NT2/D1 (cell line): ENCODE results near the gene BTBD1.

ENCODE experiments used
- DNase-seq: peaks from one replicate; pipeline ENCODE4 v3.0.0-alpha.2; 2011; ENCODE audit warnings: low read depth, low spot score
- H3K27me3 ChIP-seq: 2 replicates; pipeline ENCODE4 v1.6.0; 2011; ENCODE audit warnings: mild to moderate bottlenecking; ENCODE audit not compliant: insufficient read length, insufficient read depth
- H3K36me3 ChIP-seq: 2 replicates; pipeline ENCODE4 v1.6.1; 2011; ENCODE audit warnings: mild to moderate bottlenecking, low read length, mixed read lengths; ENCODE audit not compliant: insufficient read depth, insufficient read length
- H3K4me1 ChIP-seq: 2 replicates; pipeline ENCODE4 v1.5.1; 2011; ENCODE audit not compliant: insufficient read depth, insufficient read length
- H3K4me3 ChIP-seq: 2 replicates; pipeline ENCODE4 v1.5.1; 2011; ENCODE audit warnings: low read depth; ENCODE audit not compliant: insufficient read length
- H3K9ac ChIP-seq: 2 replicates; pipeline ENCODE4 v1.6.0; 2011; ENCODE audit warnings: low read depth; ENCODE audit not compliant: insufficient read length
- H3K9me3 ChIP-seq: 2 replicates; pipeline ENCODE4 v1.5.1; 2011; ENCODE audit warnings: mild to moderate bottlenecking, low read length; ENCODE audit not compliant: insufficient read depth
- SUZ12 ChIP-seq: IDR thresholded peaks from 2 replicates; pipeline ENCODE4 v1.6.1; 2011; ENCODE audit not compliant: insufficient read length, insufficient read depth; ENCODE audit errors: extremely low read depth
- YY1 ChIP-seq: IDR thresholded peaks from 2 replicates; pipeline ENCODE4 v1.6.1; 2011; ENCODE audit not compliant: insufficient read length, insufficient read depth
- ZNF274 ChIP-seq: IDR thresholded peaks from 2 replicates; pipeline ENCODE4 v1.6.1; 2011; ENCODE audit warnings: mild to moderate bottlenecking, low read depth, low read length

BTBD1 gene

DNA sequence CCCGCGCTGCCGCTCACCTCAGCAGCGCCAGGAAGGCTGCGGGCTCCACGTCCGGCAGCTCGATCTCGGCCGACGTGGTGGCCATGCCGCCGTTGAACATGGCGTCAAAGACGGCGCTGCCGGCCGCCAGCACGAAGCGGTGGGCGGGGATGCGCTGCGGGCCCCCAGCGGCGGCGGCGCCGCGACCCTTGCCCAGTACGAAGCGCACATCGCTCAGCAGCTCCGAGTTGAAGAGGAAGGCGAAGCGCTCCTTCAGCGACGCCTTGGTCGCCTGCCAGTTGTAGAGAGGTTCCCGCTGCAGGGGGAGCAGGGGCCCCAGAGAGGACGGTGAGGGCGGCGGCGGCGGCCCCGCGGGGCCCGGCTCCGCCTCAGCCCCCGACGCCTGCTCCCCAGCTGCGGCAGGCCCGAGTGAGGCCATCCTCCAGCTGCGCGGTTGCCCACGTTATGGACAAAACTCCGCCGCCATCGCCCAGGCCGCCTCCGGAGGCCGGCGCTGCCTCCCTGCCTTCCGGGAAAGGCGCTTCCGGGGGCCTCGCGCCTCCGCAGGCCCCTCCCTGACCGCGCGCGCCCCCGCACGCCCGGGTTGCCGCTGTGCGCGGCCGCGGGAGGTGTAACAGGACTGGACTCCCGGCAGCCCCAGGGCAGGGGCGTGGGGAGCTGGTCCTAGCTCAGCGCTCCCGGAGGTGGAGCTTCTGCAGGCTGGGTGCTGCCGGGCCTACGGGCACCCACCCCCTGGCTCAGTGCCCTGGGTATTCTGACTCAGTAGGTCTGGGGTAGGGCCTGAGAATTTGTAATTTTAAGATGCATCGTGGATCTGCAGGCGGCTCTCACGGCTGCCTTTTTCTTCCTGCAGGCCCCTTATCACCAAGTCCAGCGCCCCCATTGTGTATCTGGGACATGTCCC, at the start of gene BTBD1:
Gene BTBD1 (minus strand): TSS at position 519 of the 904 bp plus-strand sequence. CDS start 101 bp downstream, at position 418.
- TF ChIP-seq YY1 (peak; percentile 8), SUZ12 (no peak), ZNF274 (no peak)
- H3K9ac ChIP-seq = peak within 1 kb of the TSS; percentile 95
- H3K27me3 ChIP-seq = no peaks in the 10 kb centered on the region
- H3K4me3 ChIP-seq = peak within 1 kb of the TSS; percentile 90
- H3K36me3 ChIP-seq = peaks cover 28% of the 10 kb centered on the region
- H3K9me3 ChIP-seq = peaks cover 8% of the 10 kb centered on the region; the same call in 1 of the 2 replicates
- H3K4me1 ChIP-seq = peaks cover 5% of the 10 kb centered on the region
- peak; percentile 70 for DNase-seq

DNA sequence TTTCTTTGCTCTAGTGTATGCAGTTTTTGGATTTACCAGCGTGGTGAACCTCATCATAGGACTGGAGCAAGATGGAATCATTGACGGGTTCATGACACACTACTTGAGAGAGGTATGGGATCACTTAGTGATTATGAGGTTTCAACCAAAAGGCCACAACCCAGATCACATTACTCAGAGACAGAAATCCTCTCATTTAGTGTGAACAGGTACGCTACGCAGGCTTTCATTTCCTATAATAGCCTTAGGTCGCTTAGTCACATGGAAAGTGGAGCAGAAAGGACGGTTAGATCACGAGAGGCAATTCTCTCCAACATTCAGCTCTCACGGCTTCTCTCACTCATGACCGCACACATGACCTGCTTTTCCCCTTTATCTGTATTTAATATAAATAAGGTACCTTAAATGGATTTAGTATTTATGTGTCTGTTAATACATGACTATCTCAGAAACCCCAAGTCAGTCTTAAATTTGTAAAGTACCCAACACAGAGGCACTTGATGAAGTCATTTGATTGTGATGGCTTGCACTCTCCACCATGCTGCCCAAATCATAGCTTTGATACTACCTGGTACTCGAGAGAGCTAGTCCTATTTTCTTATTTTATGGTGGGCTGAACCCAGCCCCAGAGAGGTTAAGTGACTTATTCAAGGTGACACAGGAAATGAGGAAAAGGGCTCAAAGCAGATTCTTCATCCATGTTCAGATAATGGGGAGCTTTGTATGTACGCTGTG, 48.9 kb upstream of the BTBD1 start:
- peaks cover 7% of the 10 kb centered on the region; the same call in 1 of the 2 replicates for H3K9me3 ChIP-seq
- H3K4me1 ChIP-seq = no peaks in the 10 kb centered on the region
- H3K36me3 ChIP-seq = no peaks in the 10 kb centered on the region
- no peaks in the 10 kb centered on the region for H3K27me3 ChIP-seq
- no peak for DNase-seq
- H3K9ac ChIP-seq = no peak overlapping the region
- H3K4me3 ChIP-seq = no peak overlapping the region
- TF ChIP-seq SUZ12 (no peak), YY1 (no peak), ZNF274 (no peak)

- Histone ChIP-seq H3K4me1 (no peaks in the 10 kb centered on the region), H3K27me3 (peaks cover 3% of the 10 kb centered on the region), H3K9ac (no peak overlapping the region), H3K4me3 (no peak overlapping the region), H3K36me3 (no peaks in the 10 kb centered on the region), H3K9me3 (peaks cover 7% of the 10 kb centered on the region; the same call in 1 of the 2 replicates)
- TF ChIP-seq ZNF274 = no peak
- TF ChIP-seq YY1 = no peak
- no peak for TF ChIP-seq SUZ12
- DNase-seq = no peak
These were observed 48.4 kb upstream of the BTBD1 start for GRCh38 chr15:83115410-83115809.

- Histone ChIP-seq H3K9me3 (peaks cover 7% of the 10 kb centered on the region; the same call in 1 of the 2 replicates), H3K4me1 (no peaks in the 10 kb centered on the region), H3K27me3 (peaks cover 9% of the 10 kb centered on the region), H3K4me3 (no peak overlapping the region), H3K9ac (no peak overlapping the region), H3K36me3 (no peaks in the 10 kb centered on the region)
- no peak for DNase-seq
- TF ChIP-seq YY1 = no peak
- no peak for TF ChIP-seq SUZ12
- TF ChIP-seq ZNF274 = no peak
These were observed 47.8 kb upstream of the BTBD1 start for GRCh38 chr15:83114856-83115255.

GRCh38 chr15:83113881-83114674, 47.0 kb upstream of the BTBD1 start:
- Histone ChIP-seq H3K36me3 (no peaks in the 10 kb centered on the region), H3K9ac (no peak overlapping the region), H3K9me3 (peaks cover 7% of the 10 kb centered on the region; the same call in 1 of the 2 replicates), H3K4me3 (no peak overlapping the region), H3K4me1 (no peaks in the 10 kb centered on the region), H3K27me3 (peaks cover 17% of the 10 kb centered on the region)
- TF ChIP-seq ZNF274 (no peak), YY1 (no peak), SUZ12 (no peak)
- no peak for DNase-seq

GRCh38 chr15:83112956-83113299, 45.9 kb upstream of the BTBD1 start:
- H3K9ac ChIP-seq = no peak overlapping the region
- peaks cover 28% of the 10 kb centered on the region for H3K27me3 ChIP-seq
- H3K9me3 ChIP-seq = peaks cover 7% of the 10 kb centered on the region; the same call in 1 of the 2 replicates
- no peaks in the 10 kb centered on the region for H3K36me3 ChIP-seq
- H3K4me1 ChIP-seq = no peaks in the 10 kb centered on the region
- no peak for DNase-seq
- H3K4me3 ChIP-seq = no peak overlapping the region
- TF ChIP-seq YY1 (no peak), SUZ12 (no peak), ZNF274 (no peak)
